Ovary (tissue), 3 donors: ENCODE measurements around the gene CLDN4.
"Not testable (repeated sequence)": the region's sequence is repeated elsewhere in the genome, so short reads cannot be mapped to it uniquely, and the experiment has no call there.

Source experiments
- POLR2A ChIP-seq: fragments of 450-650 bp; IDR thresholded peaks from one replicate; pipeline ENCODE4 v1.6.1; 2017; ENCODE audit warnings: antibody characterized with exemption, mild to moderate bottlenecking, moderate library complexity
- TF ChIP-seq, protein P1 (sequence below), 3 donors: fragments of 450-650 bp in 2 of 3; fragments of 200-600 bp in 1 of 3; IDR thresholded peaks; one replicate each; pipeline versions ENCODE4 v1.5.1 to v1.8.0; 2016 to 2022; ENCODE audit warnings: antibody characterized with exemption in 3 of 3, mild to moderate bottlenecking in 1 of 3
- donor health status: DM: no; HTN: no; CAD: no.

DNA sequence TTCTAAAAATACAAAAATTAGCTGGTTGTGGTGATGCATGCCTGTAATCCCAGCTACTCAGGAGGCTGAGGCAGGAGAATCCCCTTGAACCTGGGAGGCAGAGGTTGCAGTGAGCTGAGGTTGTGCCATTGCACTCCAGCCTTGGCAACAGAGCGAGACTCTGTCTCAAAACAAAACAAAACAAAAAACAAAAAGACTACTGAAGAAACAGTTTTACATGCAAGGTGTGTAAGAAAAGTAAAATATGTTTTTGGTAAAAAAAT is 43.1 kb upstream of the CLDN4 start:
- TF ChIP-seq, protein P1, sequence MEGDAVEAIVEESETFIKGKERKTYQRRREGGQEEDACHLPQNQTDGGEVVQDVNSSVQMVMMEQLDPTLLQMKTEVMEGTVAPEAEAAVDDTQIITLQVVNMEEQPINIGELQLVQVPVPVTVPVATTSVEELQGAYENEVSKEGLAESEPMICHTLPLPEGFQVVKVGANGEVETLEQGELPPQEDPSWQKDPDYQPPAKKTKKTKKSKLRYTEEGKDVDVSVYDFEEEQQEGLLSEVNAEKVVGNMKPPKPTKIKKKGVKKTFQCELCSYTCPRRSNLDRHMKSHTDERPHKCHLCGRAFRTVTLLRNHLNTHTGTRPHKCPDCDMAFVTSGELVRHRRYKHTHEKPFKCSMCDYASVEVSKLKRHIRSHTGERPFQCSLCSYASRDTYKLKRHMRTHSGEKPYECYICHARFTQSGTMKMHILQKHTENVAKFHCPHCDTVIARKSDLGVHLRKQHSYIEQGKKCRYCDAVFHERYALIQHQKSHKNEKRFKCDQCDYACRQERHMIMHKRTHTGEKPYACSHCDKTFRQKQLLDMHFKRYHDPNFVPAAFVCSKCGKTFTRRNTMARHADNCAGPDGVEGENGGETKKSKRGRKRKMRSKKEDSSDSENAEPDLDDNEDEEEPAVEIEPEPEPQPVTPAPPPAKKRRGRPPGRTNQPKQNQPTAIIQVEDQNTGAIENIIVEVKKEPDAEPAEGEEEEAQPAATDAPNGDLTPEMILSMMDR (IDR thresholded peaks at IDR 0.05), result not testable (repeated sequence)
- not testable (repeated sequence) for TF ChIP-seq POLR2A
